IPS DF 6.9 (cell line): Measurements from ENCODE around the gene GTF3C1.

Experiments used
- DNase-seq: peaks from one replicate; pipeline ENCODE4 v3.0.0-alpha.2; 2013; ENCODE audit warnings: low read depth, low spot score
- H3K27ac ChIP-seq: one replicate; pipeline ENCODE4 v1.5.1; 2013; ENCODE audit warnings: low read length, control low read depth
- H3K27me3 ChIP-seq: 2 replicates; pipeline ENCODE4 v1.6.1; 2013; ENCODE audit warnings: mild to moderate bottlenecking, low read length; ENCODE audit not compliant: control insufficient read depth, insufficient read depth
- H3K36me3 ChIP-seq: 2 replicates; pipeline ENCODE4 v1.6.1; 2013; ENCODE audit warnings: low read length; ENCODE audit not compliant: control insufficient read depth, insufficient read depth
- H3K4me1 ChIP-seq: 2 replicates; pipeline ENCODE4 v1.6.1; 2013; ENCODE audit warnings: low read length; ENCODE audit not compliant: control insufficient read depth, insufficient read depth
- H3K4me3 ChIP-seq: 2 replicates; pipeline ENCODE4 v1.5.1; 2013; ENCODE audit warnings: mild to moderate bottlenecking, low read length
- H3K9me3 ChIP-seq: 2 replicates; pipeline ENCODE4 v1.6.1; 2013; ENCODE audit warnings: low read length, inconsistent platforms; ENCODE audit not compliant: control insufficient read depth, insufficient read depth
- WGBS: extraction: QIAGEN DNeasy Blood & Tissue Kit; methylation state at CpG from one replicate; pipeline ENCODE4 v1.1.7; 2013; ENCODE audit warnings: mixed read lengths, missing lambda C conversion rate; ENCODE audit not compliant: insufficient read length, insufficient coverage; 5-methylcytosine and 5-hydroxymethylcytosine counted together

The GTF3C1 gene

DNA sequence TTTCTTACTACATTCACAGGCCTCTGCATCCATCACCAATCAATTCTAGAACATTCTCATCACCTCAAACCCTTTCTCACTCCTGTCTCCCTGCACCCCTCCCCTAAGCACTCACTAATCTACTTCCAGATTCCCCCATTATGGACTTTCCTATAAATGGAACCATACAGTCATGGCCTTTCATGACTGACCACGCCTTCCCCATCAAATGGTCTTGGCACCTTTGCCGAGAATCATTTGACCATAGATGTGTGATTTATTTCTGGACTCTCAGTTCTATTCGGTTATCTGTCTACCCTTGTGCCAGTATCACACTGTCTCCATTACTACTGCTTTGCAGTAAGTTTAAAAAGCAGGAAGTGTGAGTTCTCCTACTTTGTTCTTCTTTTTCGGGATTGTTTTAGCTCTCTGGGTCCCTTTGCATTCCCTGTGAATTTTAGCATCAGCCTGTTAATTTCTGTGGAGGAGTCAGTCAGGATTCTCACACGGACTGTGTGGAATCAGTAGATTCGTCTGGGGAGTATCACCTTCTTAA, 27.5 kb downstream of the GTF3C1 start:
- Histone ChIP-seq H3K36me3 (peaks cover 13% of the 10 kb centered on the region; the same call in 1 of the 2 replicates), H3K27me3 (no peaks in the 10 kb centered on the region), H3K4me1 (no peaks in the 10 kb centered on the region), H3K4me3 (no peak overlapping the region), H3K9me3 (no peaks in the 10 kb centered on the region), H3K27ac (no peak overlapping the region)
- WGBS, result no CpG with 5 or more reads among the region's 6 CpGs
- no peak for DNase-seq

DNA sequence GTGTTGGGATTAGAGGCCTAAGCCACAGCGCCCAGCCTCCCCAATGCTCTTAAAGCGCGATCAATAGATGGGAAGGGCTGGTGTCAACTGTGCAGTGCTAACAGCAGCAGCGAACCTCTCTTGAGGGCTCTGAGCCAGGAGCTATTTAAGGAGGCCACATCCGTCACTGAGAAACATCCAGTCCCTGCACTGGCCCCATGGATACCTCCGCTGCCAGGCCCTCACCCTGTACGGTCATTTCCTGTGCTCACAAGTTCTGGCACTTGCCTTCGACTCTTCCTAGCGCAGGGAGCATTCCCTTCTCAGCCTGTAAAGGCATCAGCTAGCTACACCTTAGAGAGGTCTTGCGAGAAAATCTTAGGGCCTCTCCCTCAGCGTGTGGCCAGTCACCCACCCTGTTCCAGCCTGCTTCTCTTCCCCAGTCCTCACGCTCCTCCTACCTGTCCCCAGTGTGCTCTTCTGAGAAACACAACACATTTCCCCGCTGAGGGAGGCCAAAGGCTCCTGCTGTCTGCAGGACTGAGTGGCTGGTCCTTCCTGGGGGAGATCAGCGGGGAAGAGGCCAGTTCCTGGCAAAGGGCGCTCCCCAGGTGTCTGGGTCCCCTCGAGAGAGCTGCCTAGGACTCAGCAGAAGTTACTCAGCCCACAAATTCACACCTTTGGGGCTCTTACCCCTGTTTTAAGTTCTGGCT, 28.6 kb downstream of the GTF3C1 start:
- no CpG with 5 or more reads among the region's 16 CpGs for WGBS
- Histone ChIP-seq H3K36me3 (peaks cover 10% of the 10 kb centered on the region; the same call in 1 of the 2 replicates), H3K4me1 (no peaks in the 10 kb centered on the region), H3K9me3 (no peaks in the 10 kb centered on the region), H3K4me3 (no peak overlapping the region), H3K27ac (no peak overlapping the region), H3K27me3 (no peaks in the 10 kb centered on the region)
- no peak for DNase-seq

DNA sequence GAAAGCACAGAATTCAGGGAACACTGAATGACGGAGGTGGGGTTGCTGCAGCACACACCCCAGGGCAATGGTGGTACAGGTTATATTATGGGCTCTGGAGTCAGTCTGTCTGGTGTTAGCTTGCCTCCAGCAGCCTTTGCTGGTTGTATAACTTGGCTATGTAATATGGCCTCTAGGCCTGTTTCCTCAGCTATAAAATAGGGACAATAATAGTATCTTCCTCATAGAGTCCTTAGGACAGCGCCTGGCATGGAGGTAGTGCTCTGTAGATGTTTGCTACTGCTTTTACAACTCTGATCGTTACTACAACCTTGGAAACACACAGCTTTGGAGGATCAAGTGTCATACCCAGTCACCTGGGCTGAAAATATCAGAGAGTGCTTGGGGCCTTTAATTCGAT, 31.5 kb downstream of the GTF3C1 start:
- no peak for DNase-seq
- H3K9me3 ChIP-seq, result no peaks in the 10 kb centered on the region
- H3K4me3 ChIP-seq, result no peak overlapping the region
- no peak overlapping the region for H3K27ac ChIP-seq
- 0 out of 2 replicates have a peak, but pooled peaks cover 2% of the 10 kb centered on the region for H3K36me3 ChIP-seq
- no peaks in the 10 kb centered on the region for H3K27me3 ChIP-seq
- no peaks in the 10 kb centered on the region for H3K4me1 ChIP-seq
- no CpG with 5 or more reads among the region's 4 CpGs for WGBS

DNA sequence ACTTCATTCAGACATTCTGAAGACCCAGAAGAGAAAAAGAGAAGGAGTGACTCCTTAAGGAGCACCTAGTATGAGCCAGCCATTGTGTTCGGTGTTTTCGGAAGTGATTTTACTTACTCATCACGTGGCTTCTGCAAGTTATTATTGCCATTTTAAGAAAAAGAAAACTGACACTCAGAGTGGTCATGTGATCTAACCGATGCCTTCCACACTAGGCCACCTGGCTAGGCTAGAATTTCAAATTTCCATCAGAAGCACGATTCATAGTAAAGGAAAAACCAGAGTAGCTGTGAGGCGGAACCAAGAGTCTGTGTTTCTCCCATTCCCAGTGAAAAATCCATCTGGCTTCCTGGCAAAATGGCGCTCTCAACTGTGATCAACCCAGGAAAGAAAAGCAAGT, 32.0 kb downstream of the GTF3C1 start:
- Histone ChIP-seq H3K27me3 (no peaks in the 10 kb centered on the region), H3K36me3 (0 out of 2 replicates have a peak, but pooled peaks cover 2% of the 10 kb centered on the region), H3K4me1 (no peaks in the 10 kb centered on the region), H3K9me3 (no peaks in the 10 kb centered on the region), H3K27ac (no peak overlapping the region), H3K4me3 (no peak overlapping the region)
- no peak for DNase-seq
- WGBS, result no CpG with 5 or more reads among the region's 7 CpGs

DNA sequence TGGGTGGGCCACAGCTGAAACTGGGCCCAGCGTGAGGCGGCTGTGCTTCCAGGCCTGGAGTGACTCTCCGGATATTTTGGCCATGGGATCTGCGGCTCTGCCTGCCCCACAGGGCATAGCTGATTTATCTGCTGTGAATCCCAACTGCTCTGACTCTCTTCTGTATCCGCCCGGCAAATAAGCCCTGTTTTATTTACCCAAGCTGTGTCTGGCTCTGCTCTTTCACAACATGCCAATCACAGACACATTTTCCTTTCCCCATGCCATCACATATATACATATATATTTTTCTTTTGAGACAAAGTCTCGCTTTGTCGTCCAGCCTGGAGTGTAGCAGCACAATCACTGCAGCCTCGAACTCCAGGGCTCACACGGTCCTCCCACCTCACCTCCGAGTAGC, 33.3 kb downstream of the GTF3C1 start:
- no peaks in the 10 kb centered on the region for H3K4me1 ChIP-seq
- H3K36me3 ChIP-seq, result 0 out of 2 replicates have a peak, but pooled peaks cover 2% of the 10 kb centered on the region
- H3K27ac ChIP-seq, result no peak overlapping the region
- no peak overlapping the region for H3K4me3 ChIP-seq
- no peaks in the 10 kb centered on the region for H3K27me3 ChIP-seq
- DNase-seq, result no peak
- WGBS, result no CpG with 5 or more reads among the region's 11 CpGs
- no peaks in the 10 kb centered on the region for H3K9me3 ChIP-seq

DNA sequence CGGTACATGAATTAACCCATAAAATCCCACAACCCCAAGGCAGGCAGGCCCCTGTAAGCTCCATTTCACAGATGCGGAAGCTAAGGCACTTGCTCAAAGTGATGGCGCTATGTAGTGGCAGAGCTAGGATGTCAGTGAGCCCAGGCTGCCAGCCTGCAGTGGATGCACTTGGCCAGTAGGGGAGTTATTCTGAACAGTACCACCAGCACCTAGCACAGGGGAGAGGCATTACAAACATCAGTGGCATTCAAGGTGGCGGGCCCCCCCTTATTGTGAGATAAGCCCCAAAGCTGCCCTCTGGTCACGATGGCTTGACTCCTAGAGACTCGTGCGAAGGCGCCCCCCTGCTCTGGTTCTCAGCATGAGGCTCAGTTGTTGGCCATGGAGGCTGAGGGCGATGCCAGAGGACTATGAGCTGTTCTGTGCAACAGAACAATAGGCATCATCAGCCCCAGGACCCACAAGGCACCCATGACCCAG, 33.8 kb downstream of the GTF3C1 start:
- no peaks in the 10 kb centered on the region for H3K27me3 ChIP-seq
- DNase-seq, result peak; percentile 31
- H3K27ac ChIP-seq, result no peak overlapping the region
- peaks cover 5% of the 10 kb centered on the region; the same call in 1 of the 2 replicates for H3K36me3 ChIP-seq
- no CpG with 5 or more reads among the region's 9 CpGs for WGBS
- no peaks in the 10 kb centered on the region for H3K9me3 ChIP-seq
- no peaks in the 10 kb centered on the region for H3K4me1 ChIP-seq
- H3K4me3 ChIP-seq, result no peak overlapping the region

DNA sequence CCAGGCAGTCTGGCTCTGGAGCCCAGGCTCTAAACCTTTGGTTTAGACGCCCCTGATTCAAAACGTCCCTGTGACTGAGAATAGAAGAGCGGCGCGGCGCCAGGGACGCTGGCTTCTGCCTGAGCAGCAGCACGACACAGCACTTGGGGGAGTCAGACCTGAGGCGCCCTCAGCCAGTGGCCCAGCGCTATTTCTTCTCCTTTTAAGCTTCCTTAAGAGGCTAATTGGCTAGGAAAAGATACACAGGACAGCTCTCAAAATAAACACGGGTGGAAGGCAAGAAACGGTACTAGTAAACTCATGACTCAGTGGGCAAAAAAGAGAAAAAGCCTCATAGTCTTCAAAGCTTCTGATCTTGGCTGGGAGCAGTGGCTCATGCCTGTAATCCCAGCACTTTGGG, 34.9 kb downstream of the GTF3C1 start:
- Histone ChIP-seq H3K4me1 (no peaks in the 10 kb centered on the region), H3K27me3 (no peaks in the 10 kb centered on the region), H3K36me3 (peaks cover 10% of the 10 kb centered on the region; the same call in 1 of the 2 replicates), H3K9me3 (no peaks in the 10 kb centered on the region), H3K27ac (no peak overlapping the region), H3K4me3 (no peak overlapping the region)
- no peak for DNase-seq
- WGBS, result no CpG with 5 or more reads among the region's 12 CpGs

DNA sequence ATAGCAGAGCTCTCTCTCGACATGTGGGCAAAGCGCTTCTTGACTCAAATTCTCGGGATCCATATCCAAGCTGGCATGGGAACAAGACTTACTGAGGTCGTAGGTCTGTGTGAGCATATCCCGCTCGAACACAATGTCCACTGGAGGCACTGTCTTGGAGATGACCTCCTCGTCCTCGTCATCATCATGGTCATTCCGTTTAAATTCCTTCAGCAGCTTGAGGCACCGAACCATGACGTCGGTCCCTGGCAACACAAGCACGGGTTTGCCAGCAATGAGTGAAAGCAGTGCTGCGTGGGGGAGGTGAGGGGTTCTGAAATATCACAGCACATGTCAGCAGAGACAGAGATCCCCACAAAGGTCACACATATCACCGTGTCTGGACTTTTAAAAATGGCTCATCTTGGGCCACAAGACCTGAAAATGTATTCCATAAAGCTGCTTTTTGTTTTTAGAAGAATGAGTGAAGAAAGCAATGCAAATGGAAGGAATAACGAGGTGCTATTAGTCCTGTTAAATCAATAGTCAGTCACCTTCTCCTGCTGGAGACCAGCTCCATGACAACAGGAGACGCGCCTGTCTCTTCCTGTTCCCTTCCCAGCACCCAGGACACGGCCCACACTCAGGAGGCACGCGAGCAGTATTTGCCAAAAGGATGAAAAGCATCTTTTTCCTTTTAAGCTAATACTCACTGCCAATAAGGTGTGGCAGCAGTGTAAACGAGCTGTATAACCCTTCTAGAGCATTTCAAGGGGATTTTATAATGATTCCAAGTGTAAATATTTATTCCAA, 37.9 kb downstream of the GTF3C1 start:
- Histone ChIP-seq H3K36me3 (peaks cover 18% of the 10 kb centered on the region), H3K4me3 (no peak overlapping the region), H3K27me3 (no peaks in the 10 kb centered on the region), H3K4me1 (no peaks in the 10 kb centered on the region), H3K27ac (no peak overlapping the region), H3K9me3 (no peaks in the 10 kb centered on the region)
- no CpG with 5 or more reads among the region's 22 CpGs for WGBS
- no peak for DNase-seq

DNA sequence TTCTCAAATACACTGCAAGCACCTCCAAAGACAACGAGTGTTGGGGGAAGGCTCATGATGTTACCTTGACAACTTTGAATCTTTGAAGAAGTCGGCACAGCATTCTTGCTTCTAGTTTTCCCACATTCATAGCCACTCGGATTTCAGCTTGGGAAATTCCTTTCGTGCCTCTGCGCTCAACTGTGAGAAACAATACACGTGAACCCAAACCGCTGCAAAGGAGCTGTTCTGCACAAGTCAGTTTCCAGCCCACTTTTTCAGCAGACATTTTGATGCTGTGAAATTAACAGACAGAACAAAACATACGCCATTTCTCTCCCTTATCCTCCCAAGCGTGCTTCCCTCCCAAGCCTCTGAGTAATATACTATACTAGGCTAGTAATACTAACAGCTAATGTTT, 41.2 kb downstream of the GTF3C1 start:
- no peak for DNase-seq
- Histone ChIP-seq H3K4me1 (no peaks in the 10 kb centered on the region), H3K4me3 (no peak overlapping the region), H3K27me3 (no peaks in the 10 kb centered on the region), H3K36me3 (peaks cover 34% of the 10 kb centered on the region), H3K9me3 (no peaks in the 10 kb centered on the region), H3K27ac (no peak overlapping the region)
- no CpG with 5 or more reads among the region's 9 CpGs for WGBS

DNA sequence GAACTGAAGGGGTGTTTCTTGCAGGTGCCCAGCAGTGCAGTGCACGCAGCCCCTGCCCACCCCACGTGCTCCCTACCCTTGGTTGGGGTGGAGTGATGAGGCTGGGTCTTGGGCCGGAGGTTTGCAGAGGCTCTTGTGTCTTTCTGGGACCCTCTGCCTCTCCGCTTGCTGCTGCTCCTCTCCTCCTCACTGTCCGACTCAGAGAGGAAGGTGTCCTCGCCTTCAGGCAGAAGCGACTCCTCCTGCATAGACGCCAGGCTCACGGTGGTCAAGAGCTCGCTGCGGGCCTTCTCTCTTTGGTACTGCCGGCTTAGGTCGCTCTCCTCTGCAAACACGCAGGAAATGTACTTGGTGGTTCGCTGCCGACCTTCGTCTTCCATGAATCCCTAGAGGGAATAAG, 42.9 kb downstream of the GTF3C1 start:
- no peak overlapping the region for H3K4me3 ChIP-seq
- no peaks in the 10 kb centered on the region for H3K4me1 ChIP-seq
- H3K9me3 ChIP-seq, result no peaks in the 10 kb centered on the region
- no peaks in the 10 kb centered on the region for H3K27me3 ChIP-seq
- no CpG with 5 or more reads among the region's 17 CpGs for WGBS
- H3K27ac ChIP-seq, result no peak overlapping the region
- no peak for DNase-seq
- peaks cover 45% of the 10 kb centered on the region for H3K36me3 ChIP-seq
